SK-N-SH (cell line): ENCODE results near the gene DPF3. TPM values are rescaled to one million over a fixed set of nuclear protein-coding genes. Genes with fewer than 3 reads are reported as not detected.
A peak's percentile ranks its signal among the peaks of the same experiment; 100 is the strongest.

ENCODE experiments used
- CTCF ChIA-PET: fragments of 300-600, 350-600 bp; formaldehyde crosslinking; extraction: SDS; loops from one replicate; lab custom pipeline; 2021; lab: Yijun Ruan, JAX
- POLR2A ChIA-PET: fragments of 350-600 bp; sonication (Branson Sonifier 250); formaldehyde crosslinking; extraction: SDS; loops from one replicate; lab custom pipeline; 2020; ENCODE audit warnings: antibody characterized with exemption, inconsistent platforms; lab: Yijun Ruan, JAX
- DNase-seq: peaks from one replicate; pipeline ENCODE4 v3.0.0; 2012
- H2AFZ ChIP-seq: fragments of 200-600 bp; sonication (generic); 2 replicates; pipeline ENCODE4 v1.8.1; 2016; ENCODE audit warnings: antibody characterized with exemption, mild to moderate bottlenecking, low read depth
- H3F3A ChIP-seq: fragments of 200-600 bp; sonication (generic); replicated peaks from 2 replicates; pipeline ENCODE3; 2016; ENCODE audit warnings: antibody characterized with exemption, mild to moderate bottlenecking; ENCODE audit not compliant: insufficient read depth
- H3K27ac ChIP-seq, 2 experiments: fragments of 200-500 bp in 1 of 2; fragments of 200-600 bp in 1 of 2; sonication (Bioruptor generic) in 1 of 2; sonication (generic), shearing (Covaris generic) in 1 of 2; 2 replicates each; pipeline versions ENCODE4 v1.5.1 to v1.6.1; 2014 to 2016; ENCODE audit warnings: low read depth in 2 of 2, inconsistent platforms in 1 of 2, low read length in 1 of 2, mild to moderate bottlenecking in 1 of 2, mixed read lengths in 1 of 2
- H3K27me3 ChIP-seq: fragments of 200-600 bp; sonication (generic), shearing (Covaris generic); 2 replicates; pipeline ENCODE4 v1.6.1; 2016; ENCODE audit warnings: mixed run types; ENCODE audit not compliant: insufficient read depth
- H3K36me3 ChIP-seq, 2 experiments: fragments of 200-500 bp in 1 of 2; fragments of 200-600 bp in 1 of 2; sonication (Bioruptor generic) in 1 of 2; sonication (generic) in 1 of 2; replicated peaks in 1 of 2; 2 replicates each; pipeline versions ENCODE3 to v1.5.1; 2014 to 2016; ENCODE audit warnings: low read length in 1 of 2, mild to moderate bottlenecking in 1 of 2; ENCODE audit not compliant: insufficient read depth in 2 of 2, control insufficient read depth in 1 of 2
- H3K4me1 ChIP-seq, 2 experiments: fragments of 200-500 bp in 1 of 2; fragments of 200-600 bp in 1 of 2; sonication (Bioruptor generic) in 1 of 2; sonication (generic), shearing (Covaris generic) in 1 of 2; 2 replicates each; pipeline versions ENCODE4 v1.5.1 to v1.6.1; 2014 to 2016; ENCODE audit warnings: low read depth in 1 of 2, low read length in 1 of 2, mixed run types in 1 of 2; ENCODE audit not compliant: insufficient read depth in 2 of 2, control insufficient read depth in 1 of 2
- H3K4me2 ChIP-seq: fragments of 200-600 bp; sonication (generic), shearing (Covaris generic); 2 replicates; pipeline ENCODE4 v1.6.1; 2017; ENCODE audit warnings: mixed run types
- H3K4me3 ChIP-seq, 2 experiments: fragments of 200-500 bp in 1 of 2; fragments of 200-600 bp in 1 of 2; sonication (Bioruptor generic) in 1 of 2; sonication (generic), shearing (Covaris generic) in 1 of 2; 2 replicates each; pipeline versions ENCODE4 v1.5.1 to v1.8.1; 2014 to 2016; ENCODE audit warnings: low read depth in 2 of 2, inconsistent platforms in 1 of 2, low read length in 1 of 2, mild to moderate bottlenecking in 1 of 2, mixed read lengths in 1 of 2, moderate library complexity in 1 of 2
- H3K79me2 ChIP-seq: fragments of 200-600 bp; sonication (generic); 2 replicates; pipeline ENCODE4 v1.8.1; 2017; ENCODE audit warnings: mild to moderate bottlenecking; ENCODE audit not compliant: insufficient read depth
- H3K9ac ChIP-seq: fragments of 200-600 bp; sonication (generic); 2 replicates; pipeline ENCODE4 v1.6.1; 2017; ENCODE audit warnings: mixed run types
- H3K9me2 ChIP-seq: fragments of 200-600 bp; sonication (generic); 2 replicates; pipeline ENCODE4 v1.6.1; 2017; ENCODE audit warnings: mixed run types
- H3K9me3 ChIP-seq: fragments of 200-600 bp; sonication (generic); 2 replicates; pipeline ENCODE4 v1.6.1; 2017; ENCODE audit warnings: mixed run types, mild to moderate bottlenecking, moderate library complexity
- H4K20me1 ChIP-seq: fragments of 200-600 bp; sonication (generic); 2 replicates; pipeline ENCODE4 v1.6.1; 2017; ENCODE audit warnings: mild to moderate bottlenecking, mixed run types; ENCODE audit not compliant: insufficient read depth
- CHD2 ChIP-seq: fragments of 150-350 bp; IDR thresholded peaks from 2 replicates; pipeline ENCODE4 v1.6.1; 2018; ENCODE audit warnings: low read length; ENCODE audit not compliant: partially characterized antibody
- ELF1 ChIP-seq: IDR thresholded peaks from 2 replicates; pipeline ENCODE4 v1.4.0; 2012
- GABPA ChIP-seq: IDR thresholded peaks from 2 replicates; pipeline ENCODE4 v1.4.0; 2012; ENCODE audit warnings: low read depth, mild to moderate bottlenecking
- GATA2 ChIP-seq: sonication (generic); formaldehyde crosslinking; IDR thresholded peaks from 2 replicates; pipeline ENCODE4 v1.5.0; 2020; ENCODE audit warnings: mild to moderate bottlenecking, missing genetic modification reagents
- IRF3 ChIP-seq: fragments of 150-350 bp; IDR thresholded peaks from 2 replicates; pipeline ENCODE4 v1.6.1; 2016; ENCODE audit warnings: mild to moderate bottlenecking, low read depth, low read length
- JUND ChIP-seq: IDR thresholded peaks from 2 replicates; pipeline ENCODE4 v1.4.0; 2012
- MAX ChIP-seq: IDR thresholded peaks from 2 replicates; pipeline ENCODE4 v1.4.0; 2012; ENCODE audit warnings: low read depth
- NFIC ChIP-seq: IDR thresholded peaks from 2 replicates; pipeline ENCODE4 v1.4.0; 2012; ENCODE audit warnings: borderline replicate concordance
- NRF1 ChIP-seq: IDR thresholded peaks from 2 replicates; pipeline ENCODE4 v1.6.1; 2012; ENCODE audit warnings: low read depth, mild to moderate bottlenecking, low read length
- RAD21 ChIP-seq: IDR thresholded peaks from 2 replicates; pipeline ENCODE4 v1.6.1; 2012; ENCODE audit warnings: mild to moderate bottlenecking, low read length
- RFX5 ChIP-seq: IDR thresholded peaks from 2 replicates; pipeline ENCODE4 v1.6.1; 2012; ENCODE audit warnings: mild to moderate bottlenecking, improper control_type of control experiment, low read length
- TAF1 ChIP-seq: IDR thresholded peaks from 2 replicates; pipeline ENCODE4 v1.6.1; 2012; ENCODE audit warnings: low read depth, mild to moderate bottlenecking, low read length, moderate library complexity, borderline replicate concordance
- USF2 ChIP-seq: fragments of 150-350 bp; IDR thresholded peaks from 2 replicates; pipeline ENCODE4 v1.6.1; 2017; ENCODE audit warnings: antibody characterized with exemption, low read length, low read depth, borderline replicate concordance
- WGBS: methylation state at CpG from one replicate; pipeline ENCODE4 v1.1.6; 2017; ENCODE audit warnings: low lambda C conversion rate; 5-methylcytosine and 5-hydroxymethylcytosine counted together
- polyA plus RNA-seq, 3 experiments: library from polyadenylated mRNA; depleted of rRNA; stranded (reverse); fragments of >200 nt; gene quantifications; 2 replicates each; pipeline ENCODE4 v1.2.3, GENCODE V29; 2012

The DPF3 gene
- polyA plus RNA-seq, 1 of the 3 experiments (the other 2 are of a cell fraction): 2.8 TPM

GRCh38 chr14:72664651-72665050 lies 229.2 kb downstream of the DPF3 start:
- ChIA-PET CTCF (interaction anchor here (1.5 kb wide), 1 partner anchor 9 kb away, joined by 4 read pairs; no protein-coding TSS in a partner anchor), POLR2A (no interaction called here)
- Histone ChIP-seq H3K4me2 (peak overlapping the region; percentile 16), H3K36me3 (no peaks in the 10 kb centered on the region), H3K79me2 (no peaks in the 10 kb centered on the region), H3F3A (peaks cover 20% of the 10 kb centered on the region), H3K27ac (peak overlapping the region in 1 of 2 experiments; percentile 88; a peak in 3 of 4 replicates), H3K9me2 (no peaks in the 10 kb centered on the region), H2AFZ (no peak overlapping the region), H3K27me3 (no peaks in the 10 kb centered on the region), H4K20me1 (no peaks in the 10 kb centered on the region), H3K9ac (peak overlapping the region; percentile 34; the same call in 1 of the 2 replicates), H3K9me3 (no peaks in the 10 kb centered on the region), H3K4me3 (no peak overlapping the region), H3K4me1 (peaks cover 0 to 24% of the 10 kb centered on the region in 2 experiments; a peak in 3 of 4 replicates)
- WGBS: 81% methylated on average over 4 of the region's 4 CpGs
- no peak for DNase-seq
- TF ChIP-seq USF2 (no peak), CHD2 (no peak), JUND (no peak), IRF3 (no peak), GABPA (no peak)

DNA sequence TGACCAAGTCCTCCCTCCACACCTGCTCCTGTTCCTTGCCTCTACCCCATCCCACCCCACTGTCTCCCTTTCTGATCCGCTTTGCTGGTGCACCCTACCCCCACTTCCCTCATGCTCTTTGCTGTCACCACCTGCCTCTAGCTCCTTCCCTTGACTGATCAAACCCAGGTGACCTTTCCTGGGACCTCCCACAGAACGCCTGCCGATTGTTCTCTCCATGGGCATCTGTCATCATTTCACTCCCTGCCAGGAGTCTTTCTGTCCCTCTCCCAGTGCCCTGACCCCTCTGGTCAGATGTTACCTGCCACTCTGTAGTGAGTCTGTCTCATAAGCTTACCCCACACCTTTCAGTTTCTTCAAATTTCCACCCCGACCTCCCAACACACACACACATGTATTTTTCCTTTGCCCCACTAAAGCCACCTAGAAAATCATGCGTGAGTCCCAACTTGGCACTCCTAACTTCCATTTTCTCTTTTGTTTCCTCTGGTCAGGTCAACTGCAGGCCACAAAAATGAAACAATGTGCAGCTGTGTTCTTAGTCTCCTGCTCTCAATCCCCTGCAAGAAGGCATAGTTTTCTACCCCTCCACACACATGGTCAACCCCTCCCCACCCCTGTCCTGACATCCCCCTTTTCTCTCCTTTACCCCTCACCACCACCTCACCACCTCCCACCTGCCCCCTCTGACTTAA lies 229.8 kb downstream of the DPF3 start:
- Histone ChIP-seq H2AFZ (no peak overlapping the region), H3K9me3 (no peaks in the 10 kb centered on the region), H3K4me3 (no peak overlapping the region), H3K27me3 (no peaks in the 10 kb centered on the region), H3K9me2 (no peaks in the 10 kb centered on the region), H3K9ac (no peak overlapping the region), H4K20me1 (no peaks in the 10 kb centered on the region), H3F3A (peaks cover 20% of the 10 kb centered on the region), H3K79me2 (no peaks in the 10 kb centered on the region), H3K4me2 (peak overlapping the region; percentile 16; the same call in 1 of the 2 replicates), H3K4me1 (peaks cover 0 to 24% of the 10 kb centered on the region in 2 experiments; a peak in 3 of 4 replicates), H3K27ac (peak overlapping the region in 1 of 2 experiments; percentile 88; a peak in 2 of 4 replicates), H3K36me3 (no peaks in the 10 kb centered on the region)
- no peak for DNase-seq
- 84% methylated on average over 5 of the region's 5 CpGs for WGBS
- ChIA-PET CTCF (interaction anchor here (1.5 kb wide), 1 partner anchor 9 kb away, joined by 4 read pairs; no protein-coding TSS in a partner anchor), POLR2A (no interaction called here)
- TF ChIP-seq ELF1: no peak
- no peak for TF ChIP-seq RFX5
- TF ChIP-seq JUND: no peak
- no peak for TF ChIP-seq RAD21
- TF ChIP-seq TAF1: no peak
- TF ChIP-seq GABPA: no peak
- no peak for TF ChIP-seq USF2
- TF ChIP-seq NFIC: no peak
- TF ChIP-seq MAX: no peak
- TF ChIP-seq NRF1: no peak
- no peak for TF ChIP-seq GATA2
